ENCODE measurements around the gene GNAS. TPM values are rescaled to one million over a fixed set of nuclear protein-coding genes. Genes with fewer than 3 reads are reported as not detected.

Gene GNAS
- total and polyA plus RNA-seq, 2 donors: 483 to 784 TPM

GRCh38 chr20:58853466-58853865 is 950 bp downstream of the GNAS start:
- Histone ChIP-seq H3K36me3 (ENCODE audit: insufficient read depth) (no peaks in the 10 kb centered on the region), H3K27ac (ENCODE audit: low read depth) (no peak overlapping the region), H3K4me1 (ENCODE audit: insufficient read depth) (no peaks in the 10 kb centered on the region), H3K4me3 (ENCODE audit: low read depth, low read length) (no peak overlapping the region)
- WGBS: 86% methylated on average over 6 of the region's 6 CpGs
- DNase-seq (ENCODE audit: extremely low spot score): no peak

- H3K27ac ChIP-seq (ENCODE audit: low read depth): no peak overlapping the region
- no peaks in the 10 kb centered on the region for H3K4me1 ChIP-seq (ENCODE audit: insufficient read depth)
- H3K36me3 ChIP-seq (ENCODE audit: insufficient read depth): no peaks in the 10 kb centered on the region
- no peak overlapping the region for H3K4me3 ChIP-seq (ENCODE audit: low read depth, low read length)
- 64% methylated on average over 63 of the region's 63 CpGs for WGBS
- DNase-seq (ENCODE audit: extremely low spot score): no peak
Observed at GRCh38 chr20:58853976-58854637, 1.6 kb downstream of the GNAS start.

DNA sequence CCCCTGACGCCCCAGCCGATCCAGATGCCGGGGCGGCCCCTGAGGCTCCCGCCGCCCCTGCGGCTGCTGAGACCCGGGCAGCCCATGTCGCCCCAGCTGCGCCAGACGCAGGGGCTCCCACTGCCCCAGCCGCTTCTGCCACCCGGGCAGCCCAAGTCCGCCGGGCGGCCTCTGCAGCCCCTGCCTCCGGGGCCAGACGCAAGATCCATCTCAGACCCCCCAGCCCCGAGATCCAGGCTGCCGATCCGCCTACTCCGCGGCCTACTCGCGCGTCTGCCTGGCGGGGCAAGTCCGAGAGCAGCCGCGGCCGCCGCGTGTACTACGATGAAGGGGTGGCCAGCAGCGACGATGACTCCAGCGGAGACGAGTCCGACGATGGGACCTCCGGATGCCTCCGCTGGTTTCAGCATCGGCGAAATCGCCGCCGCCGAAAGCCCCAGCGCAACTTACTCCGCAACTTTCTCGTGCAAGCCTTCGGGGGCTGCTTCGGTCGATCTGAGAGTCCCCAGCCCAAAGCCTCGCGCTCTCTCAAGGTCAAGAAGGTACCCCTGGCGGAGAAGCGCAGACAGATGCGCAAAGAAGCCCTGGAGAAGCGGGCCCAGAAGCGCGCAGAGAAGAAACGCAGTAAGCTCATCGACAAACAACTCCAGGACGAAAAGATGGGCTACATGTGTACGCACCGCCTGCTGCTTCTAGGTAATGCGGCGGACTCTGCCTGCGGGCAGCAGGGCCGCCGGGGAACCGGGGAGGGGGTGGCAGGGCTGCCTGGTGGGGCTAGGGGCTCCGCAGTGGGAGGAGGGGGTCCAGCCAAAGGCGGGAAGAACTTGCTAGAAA is 2.3 kb downstream of the GNAS start:
- no peaks in the 10 kb centered on the region for H3K36me3 ChIP-seq (ENCODE audit: insufficient read depth)
- no peak overlapping the region for H3K27ac ChIP-seq (ENCODE audit: low read depth)
- WGBS: 46% methylated on average over 75 of the region's 75 CpGs
- no peak for DNase-seq (ENCODE audit: extremely low spot score)
- no peaks in the 10 kb centered on the region for H3K4me1 ChIP-seq (ENCODE audit: insufficient read depth)
- H3K4me3 ChIP-seq (ENCODE audit: low read depth, low read length): peak overlapping the region; percentile 23

GRCh38 chr20:58855506-58856389 is 3.2 kb downstream of the GNAS start:
- no peak overlapping the region for H3K4me3 ChIP-seq (ENCODE audit: low read depth, low read length)
- no peaks in the 10 kb centered on the region for H3K36me3 ChIP-seq (ENCODE audit: insufficient read depth)
- H3K4me1 ChIP-seq (ENCODE audit: insufficient read depth): no peaks in the 10 kb centered on the region
- no peak for DNase-seq (ENCODE audit: extremely low spot score)
- 52% methylated on average over 57 of the region's 57 CpGs for WGBS
- no peak overlapping the region for H3K27ac ChIP-seq (ENCODE audit: low read depth)

GRCh38 chr20:58863044-58863790 is 10.7 kb downstream of the GNAS start:
- no peaks in the 10 kb centered on the region for H3K36me3 ChIP-seq (ENCODE audit: insufficient read depth)
- 77% methylated on average over 7 of the region's 7 CpGs for WGBS
- no peak for DNase-seq (ENCODE audit: extremely low spot score)
- H3K4me3 ChIP-seq (ENCODE audit: low read depth, low read length): no peak overlapping the region
- H3K27ac ChIP-seq (ENCODE audit: low read depth): no peak overlapping the region
- no peaks in the 10 kb centered on the region for H3K4me1 ChIP-seq (ENCODE audit: insufficient read depth)

- Histone ChIP-seq H3K36me3 (ENCODE audit: insufficient read depth) (no peaks in the 10 kb centered on the region), H3K27ac (ENCODE audit: low read depth) (no peak overlapping the region), H3K4me3 (ENCODE audit: low read depth, low read length) (no peak overlapping the region), H3K4me1 (ENCODE audit: insufficient read depth) (no peaks in the 10 kb centered on the region)
- DNase-seq (ENCODE audit: extremely low spot score): no peak
- 51% methylated on average over 2 of the region's 2 CpGs for WGBS
Observed at GRCh38 chr20:58864346-58864745, 11.8 kb downstream of the GNAS start.

- no peak overlapping the region for H3K4me3 ChIP-seq (ENCODE audit: low read depth, low read length)
- no peaks in the 10 kb centered on the region for H3K4me1 ChIP-seq (ENCODE audit: insufficient read depth)
- WGBS: 88% methylated on average over 2 of the region's 2 CpGs
- H3K27ac ChIP-seq (ENCODE audit: low read depth): no peak overlapping the region
- H3K36me3 ChIP-seq (ENCODE audit: insufficient read depth): no peaks in the 10 kb centered on the region
- DNase-seq (ENCODE audit: extremely low spot score): no peak
Observed at GRCh38 chr20:58865843-58866242, 13.3 kb downstream of the GNAS start.

DNA sequence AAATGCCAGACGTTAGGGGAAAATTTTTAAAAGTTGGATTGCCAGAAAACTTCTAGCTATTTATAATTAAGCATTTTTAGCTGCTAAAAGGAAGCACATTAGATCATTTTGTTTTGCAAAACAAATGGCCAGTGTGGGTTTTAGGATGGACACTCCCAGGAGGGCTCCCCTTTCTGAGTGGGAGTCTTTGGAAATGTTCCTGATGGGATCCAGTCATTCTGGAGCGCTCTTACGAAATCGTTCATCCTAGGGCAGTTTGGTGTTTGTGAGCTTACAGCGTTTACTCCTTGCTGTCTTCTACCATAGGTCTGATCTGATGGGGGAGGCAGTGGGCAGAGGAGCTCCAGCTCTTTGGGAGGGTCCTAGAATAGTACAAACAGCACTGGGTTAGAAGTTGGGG is 14.7 kb downstream of the GNAS start:
- no peak overlapping the region for H3K4me3 ChIP-seq (ENCODE audit: low read depth, low read length)
- H3K36me3 ChIP-seq (ENCODE audit: insufficient read depth): no peaks in the 10 kb centered on the region
- no peak overlapping the region for H3K27ac ChIP-seq (ENCODE audit: low read depth)
- no peak for DNase-seq (ENCODE audit: extremely low spot score)
- WGBS: 54% methylated on average over 5 of the region's 5 CpGs
- no peaks in the 10 kb centered on the region for H3K4me1 ChIP-seq (ENCODE audit: insufficient read depth)

DNA sequence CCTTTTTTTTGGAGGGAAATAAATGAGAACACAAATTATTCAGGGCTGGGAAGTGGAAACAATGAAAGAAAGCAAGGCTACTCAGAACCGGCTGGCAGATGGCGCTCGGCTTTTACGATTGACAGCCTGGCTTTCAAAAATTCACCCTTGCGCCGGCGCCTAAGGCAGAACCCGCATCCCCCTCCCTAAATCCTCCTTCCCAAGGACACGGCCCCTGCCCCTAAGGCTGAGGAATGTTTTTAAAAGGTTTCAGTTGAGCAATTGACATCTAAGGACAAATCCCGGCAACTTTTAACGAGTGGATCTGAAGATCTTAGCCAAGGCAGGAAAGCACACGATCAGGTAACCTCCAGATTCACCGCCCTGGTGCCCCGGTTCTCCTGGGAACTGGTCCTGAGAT is 16.3 kb downstream of the GNAS start:
- Histone ChIP-seq H3K4me3 (ENCODE audit: low read depth, low read length) (no peak overlapping the region), H3K36me3 (ENCODE audit: insufficient read depth) (no peaks in the 10 kb centered on the region), H3K27ac (ENCODE audit: low read depth) (no peak overlapping the region), H3K4me1 (ENCODE audit: insufficient read depth) (no peaks in the 10 kb centered on the region)
- DNase-seq (ENCODE audit: extremely low spot score): no peak
- WGBS: 38% methylated on average over 14 of the region's 14 CpGs

DNA sequence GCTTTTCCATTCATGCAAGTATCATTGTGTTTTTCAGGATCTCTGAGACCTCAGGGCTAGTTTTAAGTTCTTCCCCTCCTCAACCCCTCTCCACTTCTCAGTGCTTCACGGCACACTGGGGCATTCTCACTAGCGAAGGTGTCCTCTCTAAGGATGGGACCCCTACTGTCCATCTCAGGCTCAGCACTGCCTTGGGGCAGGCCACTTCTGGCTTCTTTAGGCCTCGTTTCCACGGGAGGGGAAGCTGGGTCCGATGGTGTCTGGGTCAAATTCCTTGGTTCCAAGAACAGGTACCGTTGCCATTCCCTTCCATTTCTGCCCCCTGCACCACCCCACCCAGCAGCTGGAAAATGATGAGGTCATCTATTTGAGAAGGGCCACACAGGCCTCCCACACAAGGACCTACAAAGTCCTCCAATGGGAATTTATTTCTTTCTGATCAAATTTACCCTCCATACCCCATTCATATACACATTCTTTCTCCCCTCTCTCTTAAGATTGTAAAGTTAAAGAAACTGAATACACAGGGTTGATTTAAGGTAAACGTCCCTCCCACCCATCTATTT is 17.2 kb downstream of the GNAS start:
- H3K27ac ChIP-seq (ENCODE audit: low read depth): no peak overlapping the region
- H3K4me1 ChIP-seq (ENCODE audit: insufficient read depth): no peaks in the 10 kb centered on the region
- no peak for DNase-seq (ENCODE audit: extremely low spot score)
- no peak overlapping the region for H3K4me3 ChIP-seq (ENCODE audit: low read depth, low read length)
- H3K36me3 ChIP-seq (ENCODE audit: insufficient read depth): no peaks in the 10 kb centered on the region
- WGBS: 82% methylated on average over 7 of the region's 7 CpGs

DNA sequence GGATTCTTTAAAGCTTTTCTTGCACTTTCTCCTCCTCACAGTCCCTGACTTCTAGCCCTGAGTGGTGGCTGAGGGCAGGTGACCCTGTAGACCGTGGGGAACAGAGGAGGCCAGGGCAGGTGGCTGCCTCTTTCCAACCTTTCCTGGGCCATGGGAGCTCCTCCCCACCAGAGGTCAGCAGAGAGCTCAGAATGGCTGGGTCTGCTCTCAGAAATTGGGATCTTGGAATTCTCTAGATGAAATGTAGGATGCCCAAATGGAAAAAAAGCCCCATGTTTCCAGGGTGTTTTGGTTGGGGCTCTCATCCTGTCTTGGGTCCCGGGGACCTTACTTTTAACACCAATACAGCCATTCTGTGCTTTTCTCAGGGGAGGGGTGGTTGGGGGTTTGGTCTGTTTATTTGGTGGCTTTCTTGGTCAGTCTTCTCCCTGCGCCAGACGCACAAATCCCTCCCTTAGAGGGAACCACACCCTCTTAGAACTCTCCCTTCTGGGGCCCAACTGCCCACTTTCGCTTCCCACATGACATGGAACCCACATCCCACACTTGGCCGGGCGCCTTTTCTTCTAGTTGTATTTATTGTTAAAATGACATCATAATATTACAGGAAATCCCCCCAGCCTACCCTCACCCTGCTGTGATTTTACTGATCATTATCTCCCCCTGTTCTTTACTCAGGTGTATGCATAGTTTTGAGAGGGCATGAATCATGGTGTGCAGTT is 17.9 kb downstream of the GNAS start:
- H3K27ac ChIP-seq (ENCODE audit: low read depth): no peak overlapping the region
- 38% methylated on average over 7 of the region's 7 CpGs for WGBS
- H3K4me3 ChIP-seq (ENCODE audit: low read depth, low read length): no peak overlapping the region
- no peaks in the 10 kb centered on the region for H3K4me1 ChIP-seq (ENCODE audit: insufficient read depth)
- no peaks in the 10 kb centered on the region for H3K36me3 ChIP-seq (ENCODE audit: insufficient read depth)
- DNase-seq (ENCODE audit: extremely low spot score): no peak

DNA sequence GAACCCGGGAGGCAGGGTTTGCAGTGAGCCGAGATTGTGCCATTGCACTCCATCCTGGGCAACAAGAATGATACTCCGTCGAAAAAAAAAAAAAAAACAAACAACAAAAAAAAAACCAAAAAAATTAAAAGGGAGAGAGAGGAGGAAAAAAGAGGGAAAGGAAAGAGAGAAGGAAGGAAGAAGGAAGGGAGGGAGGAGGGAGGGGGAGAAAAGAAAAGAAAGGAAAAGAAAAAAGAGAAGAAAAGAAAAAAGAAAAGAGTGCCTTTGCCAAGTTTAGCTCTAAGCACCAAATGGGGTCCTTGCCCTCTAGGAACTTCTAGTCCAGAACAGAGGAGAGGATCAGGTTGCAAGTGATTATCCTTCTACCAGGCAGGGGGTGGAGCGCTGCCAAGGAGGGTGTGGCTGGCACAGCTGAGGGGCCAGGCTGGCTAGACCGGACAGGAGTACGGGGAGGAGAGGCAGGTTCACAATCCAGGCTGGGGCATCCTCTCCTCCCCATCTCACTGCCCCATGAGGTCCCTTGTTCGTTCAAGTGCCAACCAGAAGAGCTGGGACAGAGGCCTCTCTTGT is 19.1 kb downstream of the GNAS start:
- 93% methylated on average over 8 of the region's 8 CpGs for WGBS
- no peak for DNase-seq (ENCODE audit: extremely low spot score)
- no peak overlapping the region for H3K27ac ChIP-seq (ENCODE audit: low read depth)
- no peaks in the 10 kb centered on the region for H3K4me1 ChIP-seq (ENCODE audit: insufficient read depth)
- no peaks in the 10 kb centered on the region for H3K36me3 ChIP-seq (ENCODE audit: insufficient read depth)
- no peak overlapping the region for H3K4me3 ChIP-seq (ENCODE audit: low read depth, low read length)

Data from urinary bladder (tissue), 4 donors.